ENCODE measurements around the gene COLGALT1.
"Not testable (repeated sequence)": the region's sequence is repeated elsewhere in the genome, so short reads cannot be mapped to it uniquely, and the experiment has no call there.

COLGALT1 gene

DNA sequence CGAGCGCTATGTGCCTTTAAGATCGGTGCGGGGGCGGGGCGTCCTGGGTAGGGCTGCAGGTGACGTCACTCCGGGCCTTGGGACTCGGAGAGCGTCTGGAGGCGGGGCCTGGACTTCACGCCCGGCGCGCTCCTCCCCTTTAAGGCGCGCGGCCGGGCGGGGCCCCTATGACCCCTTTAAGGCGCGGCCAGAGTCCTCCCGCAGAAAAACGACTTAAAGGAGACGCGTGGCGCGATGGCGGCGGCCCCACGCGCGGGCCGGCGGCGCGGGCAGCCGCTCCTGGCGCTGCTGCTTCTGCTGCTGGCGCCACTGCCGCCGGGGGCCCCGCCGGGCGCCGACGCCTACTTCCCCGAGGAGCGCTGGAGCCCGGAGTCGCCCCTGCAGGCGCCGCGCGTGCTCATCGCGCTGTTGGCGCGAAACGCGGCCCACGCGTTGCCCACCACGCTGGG, at the start of gene COLGALT1:
Gene COLGALT1, plus strand, starts transcription at position 170 of the 449 bp plus-strand sequence. Its CDS starts 65 bp downstream, at position 235.
- DNase-seq (ENCODE audit: low read depth, low spot score): peak; percentile 98

DNA sequence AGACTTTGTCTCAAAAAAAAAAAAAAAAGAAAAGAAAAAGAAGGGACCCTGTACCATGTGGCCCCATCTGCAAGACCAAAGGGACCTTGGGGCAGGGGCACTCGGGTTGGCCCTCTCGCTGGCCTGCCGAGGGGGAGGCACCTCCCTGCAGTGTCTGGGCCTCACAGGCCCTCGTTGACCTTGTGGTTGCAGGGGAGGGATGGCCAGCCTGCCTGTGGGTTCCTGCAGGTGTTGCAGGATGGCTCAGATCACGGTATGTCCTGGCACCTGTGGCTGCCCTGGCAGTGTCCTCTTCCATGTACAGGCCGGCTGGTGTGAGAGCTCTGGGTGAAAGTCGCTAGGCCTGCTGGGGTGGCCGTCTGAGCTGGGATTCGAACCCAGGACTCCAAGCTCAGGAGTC, 48.7 kb upstream of the COLGALT1 start:
- DNase-seq (ENCODE audit: low read depth, low spot score): no peak

- not testable (repeated sequence) for DNase-seq (ENCODE audit: low read depth, low spot score)
These were observed 46.9 kb upstream of the COLGALT1 start for GRCh38 chr19:17508558-17508933.

- DNase-seq (ENCODE audit: low read depth, low spot score): no peak
These were observed 45.0 kb upstream of the COLGALT1 start for GRCh38 chr19:17510220-17510993.

DNA sequence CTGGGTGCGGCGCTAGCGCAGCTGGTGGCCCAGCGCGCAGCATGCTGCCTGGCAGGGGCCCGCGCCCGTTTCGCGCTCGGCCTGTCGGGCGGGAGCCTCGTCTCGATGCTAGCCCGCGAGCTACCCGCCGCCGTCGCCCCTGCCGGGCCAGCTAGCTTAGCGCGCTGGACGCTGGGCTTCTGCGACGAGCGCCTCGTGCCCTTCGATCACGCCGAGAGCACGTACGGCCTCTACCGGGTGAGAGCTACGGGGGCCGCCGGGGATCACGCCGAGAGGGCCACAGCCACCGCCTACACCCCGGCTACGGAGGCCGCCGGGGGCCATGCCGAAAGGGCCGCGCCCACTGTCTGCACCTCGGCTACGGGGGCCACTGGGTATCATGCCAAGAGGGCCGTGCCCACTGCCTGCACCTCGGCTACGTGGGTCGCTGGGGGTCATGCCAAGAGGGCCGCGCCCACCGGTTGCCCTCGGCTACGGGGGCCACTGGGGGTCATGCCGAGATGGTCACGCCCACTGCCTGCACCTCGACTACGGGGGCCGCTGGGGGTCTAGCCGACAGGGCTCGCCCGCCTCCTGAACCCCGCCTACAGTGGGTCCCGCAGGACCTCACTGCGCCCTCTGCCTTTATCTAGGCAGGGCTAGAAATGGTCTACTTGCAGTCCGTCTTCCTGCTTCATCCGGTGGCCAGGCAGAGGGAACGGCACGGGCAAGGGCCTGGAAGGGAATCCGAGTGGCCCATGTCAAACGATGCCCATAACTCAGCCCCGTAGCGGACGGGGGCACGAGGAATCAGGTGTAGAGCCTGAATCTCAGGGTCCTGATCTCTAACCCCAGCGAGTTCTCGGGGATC, 43.5 kb upstream of the COLGALT1 start:
- peak; percentile 65 for DNase-seq (ENCODE audit: low read depth, low spot score)

GRCh38 chr19:17512574-17512939, 42.9 kb upstream of the COLGALT1 start:
- DNase-seq (ENCODE audit: low read depth, low spot score): no peak

- DNase-seq (ENCODE audit: low read depth, low spot score): no peak
These were observed 39.9 kb upstream of the COLGALT1 start for GRCh38 chr19:17515408-17516149.

DNA sequence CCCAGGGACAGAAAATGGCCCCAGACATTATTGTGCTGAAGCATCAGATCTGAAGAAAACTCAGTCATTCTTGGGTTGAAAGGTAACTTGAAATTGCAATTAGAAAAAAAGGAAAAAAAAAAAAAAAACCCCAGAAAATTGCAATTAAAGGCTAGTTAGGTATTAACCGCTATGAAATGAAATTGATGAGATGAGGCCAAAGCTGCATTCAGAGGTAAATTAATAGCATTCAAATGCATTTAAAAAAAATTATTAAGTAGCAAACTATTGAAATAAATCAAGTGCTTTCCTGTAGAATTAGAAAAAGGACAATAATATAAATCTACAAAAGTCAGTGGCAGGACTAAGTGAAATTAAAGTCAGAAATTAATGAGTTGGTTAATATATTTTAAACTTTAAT, 37.6 kb upstream of the COLGALT1 start:
- no peak for DNase-seq (ENCODE audit: low read depth, low spot score)

DNA sequence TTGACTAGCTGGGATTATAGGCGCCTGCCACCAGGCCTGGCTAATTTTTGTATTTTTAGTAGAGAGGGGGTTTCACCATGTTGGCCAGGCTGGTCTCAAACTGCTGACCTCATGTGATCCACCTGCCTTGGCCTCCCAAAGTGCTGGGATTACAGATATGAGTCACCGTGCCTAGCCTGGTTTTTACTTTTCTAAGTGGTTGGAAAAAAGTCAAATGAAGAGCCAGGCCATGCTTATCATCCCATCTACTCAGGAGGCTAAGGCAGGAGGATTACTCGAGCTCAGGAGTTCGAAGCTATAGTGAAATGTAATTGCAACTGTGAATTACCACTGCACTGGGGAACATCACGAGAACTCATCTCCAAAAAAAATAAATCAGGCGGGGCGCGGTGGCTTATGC, 36.8 kb upstream of the COLGALT1 start:
- DNase-seq (ENCODE audit: low read depth, low spot score): not testable (repeated sequence)

DNA sequence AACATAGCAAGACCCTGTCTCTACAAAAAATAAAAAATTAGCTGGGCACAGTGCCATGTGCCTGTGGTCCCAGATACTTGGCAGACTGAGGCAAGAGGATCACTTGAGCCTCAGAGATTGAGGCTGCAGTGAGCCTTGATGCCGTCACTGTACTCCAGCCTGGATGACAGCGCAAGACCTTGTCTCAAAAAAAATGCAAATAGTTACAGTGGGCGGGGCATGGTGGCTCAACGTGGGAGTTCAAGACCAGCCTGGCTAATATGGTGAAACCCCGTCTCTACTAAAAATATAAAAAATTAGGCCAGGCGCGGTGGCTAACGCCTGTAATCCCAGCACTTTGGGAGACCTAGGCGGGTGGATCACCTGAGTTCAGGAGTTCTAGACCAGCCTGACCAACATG, 35.5 kb upstream of the COLGALT1 start:
- DNase-seq (ENCODE audit: low read depth, low spot score): no peak

DNA sequence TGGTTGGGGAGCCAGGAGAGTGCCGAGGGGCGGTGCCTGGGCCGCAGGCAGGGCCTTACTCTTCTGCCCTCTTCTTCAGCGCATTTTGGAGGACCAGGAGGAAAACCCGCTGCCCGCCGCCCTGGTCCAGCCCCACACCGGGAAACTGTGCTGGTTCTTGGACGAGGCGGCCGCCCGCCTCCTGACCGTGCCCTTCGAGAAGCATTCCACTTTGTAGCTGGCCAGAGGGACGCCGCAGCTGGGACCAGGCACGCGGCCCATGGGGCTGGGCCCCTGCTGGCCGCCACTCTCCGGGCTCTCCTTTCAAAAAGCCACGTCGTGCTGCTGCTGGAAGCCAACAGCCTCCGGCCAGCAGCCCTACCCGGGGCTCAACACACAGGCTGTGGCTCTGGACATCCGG, 34.6 kb upstream of the COLGALT1 start:
- no peak for DNase-seq (ENCODE audit: low read depth, low spot score)

DNA sequence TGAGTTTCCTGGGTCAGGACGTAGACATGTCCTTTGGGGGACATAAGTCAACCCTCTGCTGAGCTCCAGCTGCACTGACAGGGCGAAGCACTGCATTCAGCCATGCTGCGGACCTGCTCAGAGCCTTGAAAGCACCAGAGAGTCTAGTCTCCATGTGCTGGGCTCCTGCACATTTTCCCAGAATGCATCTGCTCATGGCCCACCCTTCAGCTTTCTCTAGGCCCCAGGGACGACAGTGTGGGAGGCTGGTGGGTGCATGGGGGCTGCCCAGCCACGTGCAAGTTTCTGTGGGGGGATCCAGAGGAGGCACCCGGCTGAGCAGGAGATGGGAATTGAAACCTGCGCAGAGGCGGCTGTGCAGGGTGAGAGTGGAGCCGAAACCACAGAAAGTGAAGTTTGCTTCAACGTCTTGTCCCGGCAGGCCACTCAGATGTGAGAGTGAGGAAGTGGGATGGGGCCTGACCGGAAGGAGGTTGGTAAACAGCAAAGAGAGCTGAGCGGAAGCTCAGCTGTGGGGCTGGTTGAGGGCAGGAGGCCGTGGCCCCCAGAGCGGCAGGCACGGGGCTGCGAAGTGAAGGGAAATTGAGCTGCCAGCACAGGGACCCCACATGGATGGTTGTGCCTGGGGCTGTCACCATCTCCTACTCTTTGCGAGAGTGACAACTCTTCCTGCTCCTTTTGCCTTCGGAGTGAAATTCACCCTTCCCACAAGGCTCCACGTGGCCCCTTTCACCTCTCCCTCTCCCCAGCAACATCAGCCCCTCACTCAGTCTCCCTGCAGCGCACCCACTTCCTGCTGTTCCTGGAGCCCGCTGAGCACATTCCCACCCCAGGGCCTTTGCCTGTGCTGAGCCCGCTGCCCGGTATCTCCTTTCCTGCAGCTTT, 32.2 kb upstream of the COLGALT1 start:
- DNase-seq (ENCODE audit: low read depth, low spot score): no peak

DNA sequence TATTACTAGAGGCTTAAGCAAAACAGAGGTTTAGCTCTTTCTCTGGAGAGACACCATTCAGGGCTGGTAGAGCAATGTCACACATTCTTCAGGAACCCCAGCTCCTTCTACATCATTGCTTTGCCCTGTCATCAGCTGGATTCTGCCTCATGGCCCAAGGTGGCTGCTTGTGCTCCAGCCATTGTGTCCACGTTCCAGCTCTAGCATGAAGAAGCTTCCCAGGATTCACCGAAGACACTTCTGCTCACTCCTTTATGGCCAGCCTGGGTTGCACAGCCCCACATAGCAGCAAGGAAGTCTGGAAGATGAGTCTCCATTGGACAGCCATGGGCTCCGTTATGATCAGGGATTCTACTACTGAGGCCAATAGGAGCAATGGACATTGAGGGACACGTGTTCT, 30.8 kb upstream of the COLGALT1 start:
- no peak for DNase-seq (ENCODE audit: low read depth, low spot score)

GRCh38 chr19:17525141-17525540, 30.3 kb upstream of the COLGALT1 start:
- no peak for DNase-seq (ENCODE audit: low read depth, low spot score)

- DNase-seq (ENCODE audit: low read depth, low spot score): no peak
These were observed 28.5 kb upstream of the COLGALT1 start for GRCh38 chr19:17526922-17527321.

DNA sequence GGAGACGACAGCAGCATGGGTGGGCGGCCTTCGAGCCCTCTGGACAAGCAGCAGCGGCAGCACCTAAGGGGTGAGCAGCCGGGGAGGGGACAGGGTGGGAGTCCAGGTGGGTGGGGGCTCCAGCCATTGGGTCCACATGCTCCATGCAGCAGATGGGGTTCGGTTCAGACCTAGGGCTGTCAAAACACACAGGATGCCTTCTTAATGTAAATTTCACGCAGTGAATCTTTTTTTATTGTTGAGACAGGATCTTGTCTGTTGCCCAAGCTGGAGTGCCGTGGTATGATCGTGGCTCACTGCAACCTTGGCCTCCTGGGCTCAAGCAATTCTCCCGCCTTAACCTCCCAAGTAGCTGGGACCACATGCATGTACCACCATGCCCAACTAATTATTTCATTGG, 28.1 kb upstream of the COLGALT1 start:
- DNase-seq (ENCODE audit: low read depth, low spot score): no peak

DNA sequence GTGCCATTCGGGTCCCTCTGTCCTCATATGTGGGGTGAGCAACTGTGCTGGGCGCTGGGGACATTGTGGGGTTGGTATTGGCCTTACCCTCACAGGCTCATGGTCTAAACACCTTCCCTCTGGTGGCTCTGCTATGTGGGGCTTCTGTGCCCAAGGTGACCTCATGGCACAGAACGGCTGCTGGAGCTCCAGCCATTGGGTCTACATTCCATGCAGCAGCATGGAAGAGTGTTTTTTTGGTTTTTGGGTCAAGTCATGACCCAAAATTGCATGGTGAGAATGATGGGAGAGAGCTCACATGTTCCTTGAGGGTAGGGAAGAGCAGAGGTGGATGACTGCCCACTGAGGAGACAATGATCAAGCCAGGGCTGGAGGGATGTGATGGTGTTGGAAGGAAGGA, 26.8 kb upstream of the COLGALT1 start:
- DNase-seq (ENCODE audit: low read depth, low spot score): no peak

GRCh38 chr19:17529239-17530158, 25.9 kb upstream of the COLGALT1 start:
- no peak for DNase-seq (ENCODE audit: low read depth, low spot score)

DNA sequence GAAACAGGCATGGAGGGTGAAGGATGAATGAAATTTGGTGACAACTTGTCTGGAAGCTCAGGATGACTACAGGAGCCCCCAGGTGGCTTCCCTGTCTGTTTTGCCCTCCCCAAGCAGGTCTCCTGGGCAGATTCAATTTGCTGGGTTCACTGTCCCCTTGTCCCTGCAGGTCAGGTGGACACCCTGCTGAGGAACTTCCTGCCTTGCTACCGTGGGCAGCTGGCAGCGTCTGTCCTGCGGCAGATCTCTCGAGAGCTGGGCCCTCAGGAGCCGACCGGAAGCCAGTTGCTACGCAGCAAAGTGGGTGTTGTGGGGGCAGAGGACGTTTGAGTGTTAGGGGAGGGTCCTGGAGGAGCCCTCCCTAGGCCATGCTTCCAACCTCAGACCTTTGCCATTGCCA, 24.9 kb upstream of the COLGALT1 start:
- DNase-seq (ENCODE audit: low read depth, low spot score): no peak

- no peak for DNase-seq (ENCODE audit: low read depth, low spot score)
These were observed 23.3 kb upstream of the COLGALT1 start for GRCh38 chr19:17532116-17532515.
